ENCODE results near the gene KRT82. TPM values are rescaled to one million over a fixed set of nuclear protein-coding genes. Genes with fewer than 3 reads are reported as not detected.

The KRT82 gene
- total RNA-seq, 4 donors from 2014 or later, result not detected

GRCh38 chr12:52371716-52372115, 34.4 kb downstream of the KRT82 start:
- DNase-seq (ENCODE audit: low spot score), result no peak

GRCh38 chr12:52370926-52371608, 35.1 kb downstream of the KRT82 start:
- DNase-seq (ENCODE audit: low spot score), result no peak
- no peak for TF ChIP-seq CTCF (IDR thresholded peaks at IDR 0.05)
- peak; percentile 81 for ATAC-seq (ENCODE audit: low FRiP score)

More at GRCh38 chr12:52371716-52372115, 34.4 kb downstream of the KRT82 start:
- TF ChIP-seq CTCF (IDR thresholded peaks at IDR 0.05), result no peak
- ATAC-seq (ENCODE audit: low FRiP score), result no peak

- ATAC-seq (ENCODE audit: low FRiP score) (no peak), DNase-seq (ENCODE audit: low spot score) (no peak)
- TF ChIP-seq CTCF (IDR thresholded peaks at IDR 0.05), result no peak
These were observed 36.3 kb downstream of the KRT82 start for GRCh38 chr12:52369809-52370208.

- ATAC-seq (ENCODE audit: low FRiP score), result no peak
- no peak for DNase-seq (ENCODE audit: low spot score)
- no peak for TF ChIP-seq CTCF (IDR thresholded peaks at IDR 0.05)
These were observed 36.9 kb downstream of the KRT82 start for GRCh38 chr12:52369211-52369610.

- DNase-seq (ENCODE audit: low spot score) (no peak), ATAC-seq (ENCODE audit: low FRiP score) (no peak)
- no peak for TF ChIP-seq CTCF (IDR thresholded peaks at IDR 0.05)
These were observed 37.6 kb downstream of the KRT82 start for GRCh38 chr12:52368508-52368907.

GRCh38 chr12:52367876-52368275, 38.3 kb downstream of the KRT82 start:
- ATAC-seq (ENCODE audit: low FRiP score) (no peak), DNase-seq (ENCODE audit: low spot score) (no peak)
- no peak for TF ChIP-seq CTCF (IDR thresholded peaks at IDR 0.05)

GRCh38 chr12:52366738-52367485, 39.2 kb downstream of the KRT82 start, which contains the start of gene KRT85:
Gene KRT85, minus strand, starts transcription at chr12:52367481. Its CDS starts 76 bp downstream, at chr12:52367405.
- DNase-seq (ENCODE audit: low spot score) (no peak), ATAC-seq (ENCODE audit: low FRiP score) (no peak)
- TF ChIP-seq CTCF (IDR thresholded peaks at IDR 0.05), result no peak
